Anterior cingulate cortex (tissue), 58 donors: ENCODE results near the gene BPIFB2.
A peak's percentile ranks its signal among the peaks of the same experiment; 100 is the strongest.

Experiments
- DNase-seq, 58 donors: peaks; one replicate each; lab custom pipeline; 2025; lab: John Stamatoyannopoulos, UW

The BPIFB2 gene

DNA sequence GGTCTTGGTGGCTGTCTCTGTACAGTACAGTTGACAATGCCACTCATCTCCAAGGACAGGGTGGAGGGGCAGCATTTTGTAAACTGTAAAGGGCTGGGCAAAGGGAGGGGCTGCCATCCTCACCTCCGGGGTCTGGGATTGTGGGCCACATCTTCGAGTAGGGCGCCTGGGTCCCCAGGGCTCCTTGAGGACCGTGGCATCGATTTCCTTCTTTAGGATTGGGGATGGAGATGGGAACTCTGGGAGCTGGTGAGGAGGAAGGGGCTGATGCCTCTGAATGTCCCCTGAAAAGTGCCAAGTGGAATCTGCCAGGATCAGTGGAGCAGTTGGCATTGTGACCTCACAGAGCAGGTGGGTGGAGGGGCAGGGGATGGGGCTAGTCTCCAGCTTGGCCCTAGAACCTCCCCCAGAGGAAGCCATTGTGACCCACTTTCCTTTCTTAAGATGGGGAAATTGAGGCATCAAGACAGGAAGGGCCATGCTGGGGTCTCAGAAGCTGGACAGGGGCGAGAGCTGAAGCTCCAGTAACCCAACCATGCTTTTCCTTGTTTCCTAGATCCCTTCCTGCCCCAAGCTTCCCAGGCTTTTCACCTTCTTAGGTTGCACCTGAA lies 3.3 kb upstream of the BPIFB2 start, which contains the start of gene SUN5:
Gene SUN5 (minus strand): TSS at position 293 of the 611 bp plus-strand sequence. CDS start 93 bp downstream, at position 200.
- no peak for DNase-seq

DNA sequence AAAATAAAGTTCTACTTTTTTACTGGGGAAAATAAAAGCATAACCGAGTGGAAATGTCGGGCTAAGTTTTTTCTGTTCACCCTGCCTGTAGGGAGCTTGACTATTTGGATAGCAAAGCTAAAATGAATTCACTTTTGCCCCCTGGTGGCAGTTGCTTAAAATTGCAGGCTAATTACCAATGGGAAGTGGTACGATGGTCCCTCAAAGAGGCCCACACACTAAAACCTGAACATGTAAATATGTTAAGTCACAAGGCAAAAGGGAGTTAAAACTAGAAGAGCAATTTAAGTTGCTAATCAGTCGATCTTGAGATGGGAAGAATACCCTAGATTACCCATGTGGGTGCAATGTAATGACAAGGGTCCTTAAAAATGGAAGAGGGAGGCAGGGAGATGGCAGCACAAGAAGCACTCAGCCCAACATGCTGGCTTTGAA lies 2.4 kb upstream of the BPIFB2 start:
- no peak for DNase-seq

DNA sequence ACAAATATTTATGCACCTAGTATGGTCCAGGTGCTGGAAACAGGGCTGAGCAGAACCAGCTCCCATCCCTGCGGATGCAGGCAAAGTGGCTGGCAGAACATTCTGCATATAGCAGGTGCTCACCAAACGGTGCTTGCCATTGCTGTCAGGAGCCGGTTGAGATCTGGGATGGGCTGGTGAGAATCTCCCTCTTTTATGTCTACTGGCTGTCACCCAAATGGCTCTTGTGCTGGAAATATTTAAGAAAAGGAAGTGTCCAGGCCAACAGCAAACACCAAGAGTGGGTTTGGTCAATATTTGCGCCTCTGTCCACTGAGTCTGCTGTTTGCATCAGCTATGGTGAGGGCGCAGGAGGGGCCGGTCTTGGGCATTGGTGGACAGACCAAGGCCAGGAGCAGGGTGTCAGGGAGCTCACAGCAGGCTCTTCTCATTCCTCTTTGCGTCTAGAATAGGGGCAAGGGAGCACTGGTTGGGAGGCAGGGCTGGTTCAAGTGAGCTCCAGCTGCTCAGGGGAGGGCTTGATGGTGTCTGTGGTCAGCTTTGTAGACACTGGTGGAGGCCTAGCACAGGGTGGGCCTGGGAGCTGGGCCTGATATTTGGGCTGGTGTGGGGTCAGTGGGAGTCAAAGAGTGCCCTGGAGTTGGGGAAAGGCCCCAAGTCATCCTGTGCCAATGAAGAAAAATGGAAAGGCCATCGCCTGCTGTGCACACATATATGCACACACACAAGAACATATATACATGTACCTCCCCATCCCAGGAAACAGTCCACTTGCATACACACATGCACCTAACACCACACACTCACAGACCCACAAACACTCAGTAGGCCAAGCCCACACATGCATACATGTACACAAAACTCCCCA lies 1.4 kb upstream of the BPIFB2 start:
- DNase-seq = no peak

DNA sequence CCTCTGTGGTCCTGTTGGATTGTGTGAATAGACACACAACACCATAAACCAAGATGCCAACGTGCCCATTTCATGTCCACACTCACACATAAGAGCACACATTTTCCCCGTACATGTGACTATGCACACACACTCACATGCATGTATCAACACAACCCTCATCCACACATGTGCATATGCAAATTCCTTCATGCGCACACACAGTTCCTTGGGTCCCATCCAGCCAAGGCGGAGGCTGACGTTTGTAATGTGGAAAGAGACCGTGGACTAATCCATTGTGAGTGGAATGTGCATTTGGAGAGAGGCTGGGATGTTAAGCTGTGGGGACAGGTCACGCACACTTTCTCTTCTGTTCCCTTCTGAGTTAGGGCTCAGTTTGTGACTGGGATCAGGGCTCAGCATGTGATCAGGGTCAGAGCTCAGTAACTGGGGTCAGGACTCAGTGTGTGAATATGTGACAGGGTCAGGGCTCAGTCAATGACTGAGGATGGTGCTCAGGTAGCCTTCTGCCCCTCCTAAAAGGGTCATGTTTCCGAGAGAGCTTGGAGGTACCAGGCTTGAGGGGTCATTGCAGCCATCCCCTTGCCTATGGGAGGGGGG lies 628 bp upstream of the BPIFB2 start:
- DNase-seq = no peak

DNA sequence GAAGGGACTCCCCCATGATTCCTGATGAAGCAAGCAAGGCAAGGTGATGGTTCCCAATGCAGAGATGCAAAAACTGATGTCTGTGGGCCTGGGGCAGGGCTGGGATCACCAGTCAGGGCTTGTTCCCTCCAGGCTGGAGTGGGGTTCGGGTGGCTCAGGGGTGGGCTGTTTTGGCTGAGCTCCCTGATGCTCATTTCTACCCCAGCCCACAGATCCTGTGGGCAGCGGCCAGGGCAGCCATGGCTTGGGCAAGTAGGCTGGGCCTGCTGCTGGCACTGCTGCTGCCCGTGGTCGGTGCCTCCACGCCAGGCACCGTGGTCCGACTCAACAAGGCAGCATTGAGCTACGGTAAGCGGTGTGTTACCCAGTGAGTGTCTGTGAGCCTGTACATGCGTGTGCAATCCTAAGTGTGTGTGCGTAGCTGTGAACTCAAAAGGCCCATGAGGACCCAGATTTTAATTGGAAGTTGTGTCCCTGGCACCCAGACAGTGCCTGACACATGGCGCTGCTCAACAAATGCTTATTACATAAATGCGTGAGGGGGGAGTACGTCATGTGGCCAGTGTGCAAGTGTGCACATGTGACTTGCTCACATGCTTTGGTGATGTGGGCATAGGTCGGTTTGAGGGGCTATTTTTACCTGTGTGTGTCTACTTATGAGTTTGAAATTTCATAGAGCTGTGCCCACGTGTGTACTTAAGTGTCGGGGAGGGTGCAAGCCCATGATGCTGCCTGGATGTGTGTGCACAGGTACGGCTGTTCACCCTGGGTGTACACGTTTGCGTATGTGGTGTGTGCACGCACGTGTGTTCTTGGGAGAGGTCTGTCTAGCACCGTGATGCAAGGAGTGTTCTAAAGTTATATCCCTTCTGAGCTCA lies 1.1 kb downstream of the BPIFB2 start:
- DNase-seq = no peak

DNA sequence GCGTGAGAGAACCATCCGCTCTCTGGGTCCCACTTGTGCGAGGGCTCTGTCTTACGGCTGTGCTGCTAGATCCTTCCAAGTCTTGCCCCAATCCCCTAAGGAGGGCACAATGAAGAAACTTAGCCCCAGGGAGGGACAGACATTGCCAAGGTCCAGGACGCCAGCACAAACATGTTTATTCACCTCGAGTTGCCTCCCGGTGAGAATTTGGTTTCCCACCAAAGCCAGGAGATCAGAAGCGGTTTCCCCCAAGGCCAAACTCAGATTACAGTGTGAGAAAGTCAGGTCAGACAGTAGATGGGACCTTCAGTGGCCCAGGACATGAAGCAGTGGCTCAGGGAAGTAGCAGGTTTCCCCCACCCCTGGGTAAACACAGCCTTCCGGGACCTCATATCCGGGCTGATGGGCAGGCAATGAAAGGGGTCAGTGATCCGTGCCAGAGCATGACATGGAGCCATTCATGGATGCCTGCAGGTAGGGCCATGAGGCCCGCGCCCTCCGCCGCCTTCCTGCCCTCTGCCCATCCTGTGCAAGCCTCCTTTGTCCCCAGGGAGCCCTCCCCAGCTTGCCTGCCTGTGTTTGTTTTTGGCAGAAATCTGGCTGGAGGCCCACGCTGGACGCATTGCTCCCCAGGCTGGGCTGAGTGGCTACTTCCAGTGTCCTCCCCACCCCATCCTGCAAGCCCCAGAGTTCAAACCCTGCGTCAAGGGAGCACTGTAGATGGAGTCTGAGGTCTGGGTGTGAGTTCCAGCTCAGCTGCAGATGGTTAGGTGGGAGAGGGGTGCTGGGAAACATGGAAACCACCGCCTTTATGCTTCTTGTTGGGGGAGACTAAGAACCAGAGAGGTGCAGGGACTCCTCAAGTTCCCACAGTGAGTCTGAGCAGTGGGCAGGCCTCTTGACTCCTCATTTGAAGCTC lies 2.0 kb downstream of the BPIFB2 start:
- peak in 1 of 58 donors; percentile 15 for DNase-seq

DNA sequence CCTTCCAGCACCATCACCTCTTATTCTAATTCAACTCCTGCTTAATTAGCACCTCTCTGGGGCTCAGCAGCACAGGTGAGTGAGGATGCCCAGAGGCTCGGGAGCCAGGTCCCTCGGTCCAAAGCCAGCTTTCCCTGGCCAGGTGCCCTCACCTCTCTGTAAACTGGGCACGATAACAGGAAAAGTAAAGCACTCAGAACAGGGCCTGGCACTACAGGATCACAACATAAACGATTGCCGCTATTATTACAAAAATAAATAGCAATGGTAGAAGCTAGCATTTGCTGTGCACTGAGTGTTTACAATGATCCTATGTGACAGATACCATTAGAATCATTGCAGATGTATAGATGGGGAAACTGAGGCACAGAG lies 2.6 kb downstream of the BPIFB2 start:
- no peak for DNase-seq

DNA sequence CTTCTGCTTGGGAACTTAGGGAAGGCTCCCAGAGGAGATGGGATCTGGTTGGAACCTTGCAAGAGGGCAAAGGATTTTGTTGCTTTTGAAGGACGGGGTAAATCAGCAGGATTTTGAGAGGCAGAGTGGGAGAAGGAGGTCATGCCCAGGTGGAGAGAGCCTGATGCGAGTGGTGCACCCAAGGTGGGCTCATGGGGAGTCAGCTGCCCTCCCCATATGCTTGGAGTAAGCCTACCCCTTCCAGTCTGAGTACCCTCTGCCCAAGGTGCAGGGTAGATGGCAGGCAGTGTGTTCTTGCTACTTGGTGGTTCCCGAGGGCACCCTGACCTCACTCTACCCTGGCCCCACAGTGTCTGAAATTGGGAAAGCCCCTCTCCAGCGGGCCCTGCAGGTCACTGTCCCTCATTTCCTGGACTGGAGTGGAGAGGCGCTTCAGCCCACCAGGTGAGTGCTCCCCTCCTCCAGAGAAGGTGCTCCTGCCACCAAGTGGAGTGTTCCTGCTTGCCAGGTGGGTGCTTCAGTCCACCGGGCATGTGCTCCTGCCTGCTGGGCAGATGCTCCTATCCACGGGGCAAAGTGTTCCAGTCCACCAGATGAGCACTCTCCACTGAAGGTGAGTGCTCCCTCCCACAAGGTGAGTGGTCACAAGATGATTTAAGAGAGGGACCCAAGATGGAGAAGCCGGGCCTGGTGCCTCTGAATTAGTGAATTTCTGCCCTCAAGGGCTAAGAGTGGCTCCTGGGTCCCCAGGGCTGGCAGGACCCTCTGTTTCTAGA lies 3.4 kb downstream of the BPIFB2 start:
- no peak for DNase-seq

DNA sequence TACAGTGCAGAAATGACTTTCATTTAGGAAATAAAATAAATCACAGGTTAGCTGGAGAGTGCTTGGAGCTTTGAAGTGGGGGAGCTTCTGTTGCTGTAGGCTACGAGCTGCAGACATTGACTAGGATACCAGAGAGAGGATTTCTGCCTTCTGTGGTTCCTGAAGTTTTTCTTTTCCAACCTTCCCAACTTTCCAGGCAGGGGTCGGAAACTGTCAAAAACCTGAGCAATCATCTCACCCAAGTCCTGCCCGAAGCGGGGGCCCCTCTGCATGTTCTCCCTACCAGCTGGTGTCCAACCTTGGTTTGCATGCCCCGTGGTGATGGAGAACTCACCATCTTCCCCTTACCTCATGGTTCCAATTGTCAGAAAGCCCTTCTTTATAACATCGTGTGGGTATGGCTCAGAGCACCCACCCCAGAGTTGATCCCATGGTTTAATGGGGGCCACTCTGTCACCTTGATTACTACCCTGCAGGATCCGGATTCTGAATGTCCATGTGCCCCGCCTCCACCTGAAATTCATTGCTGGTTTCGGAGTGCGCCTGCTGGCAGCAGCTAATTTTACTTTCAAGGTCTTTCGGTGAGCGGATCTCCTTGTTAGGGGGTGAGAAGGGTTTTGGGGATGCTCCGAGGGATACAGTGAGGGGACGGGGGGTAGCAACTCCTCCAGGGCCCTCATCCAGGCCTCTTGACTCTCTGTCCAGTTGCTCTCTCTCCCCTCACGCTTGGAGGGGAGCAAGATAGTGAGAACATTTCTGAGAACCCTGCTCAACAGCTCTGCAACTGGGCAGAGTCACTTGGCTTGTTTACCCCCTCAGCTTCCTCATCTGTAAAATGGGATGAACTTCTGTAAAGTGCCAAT lies 5.1 kb downstream of the BPIFB2 start:
- DNase-seq = no peak

DNA sequence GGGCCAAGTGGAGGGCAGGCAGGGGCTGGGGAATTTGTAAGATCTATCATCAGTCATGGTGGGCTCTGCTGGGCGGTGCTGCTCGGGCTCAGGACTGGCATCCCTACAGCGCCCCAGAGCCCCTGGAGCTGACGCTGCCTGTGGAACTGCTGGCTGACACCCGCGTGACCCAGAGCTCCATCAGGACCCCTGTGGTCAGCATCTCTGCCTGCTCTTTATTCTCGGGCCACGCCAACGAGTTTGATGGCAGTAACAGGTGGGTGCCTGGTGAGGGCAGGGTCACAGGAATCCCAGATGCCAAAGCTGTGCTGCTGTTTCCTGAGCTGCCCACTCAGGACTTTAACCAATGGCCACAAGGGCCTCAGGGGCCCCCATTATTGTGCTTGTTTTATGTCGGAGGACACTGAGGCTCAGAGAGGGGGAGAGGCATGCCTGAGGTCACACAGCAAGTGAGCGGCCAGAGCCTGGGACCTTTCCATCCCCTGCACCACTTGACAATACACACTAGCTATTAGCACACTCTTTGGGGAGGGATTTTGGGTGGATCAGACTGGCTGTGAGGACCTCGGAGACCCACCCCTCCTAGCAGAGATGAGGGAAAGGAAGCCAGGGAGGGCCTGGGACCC lies 6.3 kb downstream of the BPIFB2 start:
- no peak for DNase-seq

DNA sequence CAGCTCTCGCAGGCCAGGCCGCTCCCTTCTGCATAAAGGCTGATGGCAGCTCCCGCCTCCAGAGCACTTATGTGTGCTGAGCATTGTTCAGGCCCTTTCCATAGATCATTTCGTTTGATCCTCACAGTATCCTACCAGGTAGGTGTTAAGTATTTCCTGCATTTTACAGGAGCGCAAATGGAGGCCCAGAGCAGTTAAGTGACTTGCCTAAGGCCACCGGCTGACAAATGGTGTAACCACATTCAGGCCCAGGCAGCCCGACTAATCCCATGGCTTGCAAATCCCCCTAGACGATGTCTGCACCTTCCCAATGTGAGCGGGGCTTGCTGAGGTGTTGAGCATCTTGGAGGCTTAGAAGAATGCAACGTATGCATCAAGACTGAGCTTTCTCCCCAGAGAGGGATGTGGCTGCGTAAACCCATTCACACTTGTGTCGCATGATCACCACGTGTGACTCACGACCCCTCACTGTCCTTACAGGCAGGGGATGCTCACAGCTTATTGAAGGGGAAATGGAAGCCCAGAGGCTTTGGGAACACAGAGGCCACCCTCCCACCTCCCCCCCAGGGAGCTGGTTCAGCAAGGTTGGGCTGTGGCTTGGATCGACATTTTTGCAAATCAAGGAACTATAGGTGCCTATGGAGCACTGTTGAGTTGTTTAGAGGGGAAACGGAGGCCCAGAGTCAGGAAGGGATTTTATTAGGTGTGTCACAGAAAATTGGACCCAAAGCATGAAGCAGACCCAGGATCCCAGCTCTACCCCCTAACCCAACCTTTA lies 7.0 kb downstream of the BPIFB2 start:
- DNase-seq = no peak

DNA sequence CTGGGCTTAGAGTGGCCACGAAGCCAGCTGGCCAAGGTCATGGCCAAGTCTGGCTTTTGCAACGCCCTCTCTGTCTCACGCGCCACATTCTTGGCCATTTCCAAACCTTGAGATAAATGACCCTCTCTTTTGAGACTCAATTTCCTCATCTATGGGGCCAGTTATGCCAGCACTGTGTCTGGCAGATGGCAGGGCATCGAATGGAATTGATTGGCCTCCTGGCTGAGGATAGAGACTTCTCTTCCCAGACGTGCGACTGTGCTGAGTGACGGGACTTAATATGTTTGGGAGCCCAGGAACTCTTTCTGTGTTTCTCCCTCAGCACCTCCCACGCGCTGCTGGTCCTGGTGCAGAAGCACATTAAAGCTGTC lies 7.6 kb downstream of the BPIFB2 start:
- DNase-seq = peak in 2 of 58 donors; percentile 3 to 7

DNA sequence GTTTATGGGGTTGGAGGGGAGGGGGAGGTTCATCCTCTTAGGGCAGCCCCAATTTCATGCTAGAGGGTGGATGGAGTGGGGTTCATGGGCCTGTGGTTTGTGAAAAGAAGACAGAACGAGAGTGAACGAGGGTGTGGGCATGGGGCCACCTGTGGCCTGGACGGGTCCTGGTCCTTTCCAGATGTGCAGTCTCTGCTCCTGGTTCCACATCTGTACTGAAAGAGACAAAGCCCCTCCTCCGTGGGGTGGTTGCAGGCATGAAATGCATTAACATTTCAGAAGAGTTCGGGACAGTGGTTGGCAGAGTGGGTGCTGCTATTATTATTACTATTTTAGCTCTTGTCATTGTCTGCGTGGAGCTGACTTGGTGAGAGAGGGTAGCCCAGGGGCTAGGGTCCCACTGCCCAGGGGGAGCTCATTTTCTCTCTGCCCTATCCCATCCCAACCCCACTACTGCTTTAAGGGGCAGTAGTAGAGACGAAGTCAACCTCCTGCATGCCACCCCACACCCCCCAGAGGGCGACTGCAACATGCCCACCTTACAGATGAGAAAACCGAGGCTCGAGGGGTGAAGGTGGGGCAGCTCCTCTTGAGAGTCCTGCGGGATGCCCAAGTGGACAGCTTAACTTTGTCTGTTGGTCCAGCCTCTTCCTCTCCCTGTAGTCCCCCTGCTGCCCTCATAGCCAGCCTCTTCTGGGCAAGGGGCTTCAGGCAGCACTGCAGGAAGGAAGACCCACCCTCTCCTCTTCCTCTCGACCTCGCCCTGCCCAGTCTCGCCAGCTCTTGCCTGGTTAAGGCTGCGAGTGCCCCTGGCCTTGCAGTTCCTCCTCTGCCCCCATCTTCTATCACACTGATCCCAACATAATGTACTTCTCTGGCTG lies 8.4 kb downstream of the BPIFB2 start:
- DNase-seq = no peak

DNA sequence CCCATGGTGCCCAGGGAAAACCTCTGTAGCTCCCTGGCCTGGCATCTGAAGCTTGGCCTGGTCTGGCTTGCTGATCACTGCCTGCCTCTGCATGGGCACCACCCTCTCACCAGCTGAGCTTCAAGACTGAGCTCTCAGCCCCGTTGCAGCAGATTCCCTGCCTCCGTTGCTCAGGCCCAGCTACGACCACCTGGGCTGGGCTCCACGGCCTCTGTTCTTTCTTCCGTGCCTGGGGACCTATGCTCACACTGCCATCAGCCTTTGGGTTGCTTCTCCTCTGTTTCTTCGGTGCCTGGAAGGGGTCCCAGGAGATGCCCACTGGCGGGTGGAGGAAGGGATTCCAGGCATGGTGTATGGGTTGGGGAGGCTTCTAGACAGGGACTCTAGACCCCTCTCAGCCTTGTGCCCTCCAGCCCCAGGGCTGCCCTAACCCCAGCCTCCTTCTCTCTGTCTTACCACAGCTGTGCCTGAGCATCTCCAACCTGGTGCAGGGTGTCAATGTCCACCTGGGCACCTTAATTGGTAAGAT lies 9.1 kb downstream of the BPIFB2 start:
- DNase-seq = no peak

DNA sequence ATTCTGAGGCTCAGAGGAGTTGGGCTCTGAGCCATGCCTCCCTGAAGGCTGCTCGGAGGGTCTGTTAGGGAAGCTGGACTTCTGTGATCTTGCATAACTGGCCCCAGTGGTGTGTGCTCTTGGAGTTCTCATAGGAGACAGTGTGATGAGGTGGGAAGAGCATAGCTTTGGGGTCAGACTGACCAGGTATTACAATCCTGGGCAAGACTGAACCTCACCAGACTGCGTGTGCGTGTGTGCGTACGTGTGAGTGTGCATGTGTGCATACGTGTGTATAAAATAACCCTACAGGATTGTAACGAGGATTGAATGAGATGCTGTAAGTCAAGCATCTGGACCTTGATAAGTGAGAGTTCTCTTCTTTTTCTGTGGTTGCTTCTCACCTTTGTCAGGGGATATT lies 10.0 kb downstream of the BPIFB2 start:
- DNase-seq = no peak
